AG09309 (cell line): ENCODE data around the gene SLC39A11.
"Not testable (repeated sequence)": the region's sequence is repeated elsewhere in the genome, so short reads cannot be mapped to it uniquely, and the experiment has no call there.

Experiments
- DNase-seq: peaks from one replicate; pipeline ENCODE4 v3.0.0-alpha.2; 2010; ENCODE audit warnings: low read depth
- H3K4me3 ChIP-seq: 2 replicates; pipeline ENCODE4 v1.5.1; 2011; ENCODE audit warnings: mild to moderate bottlenecking, low read depth, low read length, moderate library complexity; ENCODE audit not compliant: control insufficient read depth
- TF ChIP-seq, protein P1 (sequence below): IDR thresholded peaks from 2 replicates; pipeline ENCODE4 v1.5.1; 2011; ENCODE audit warnings: mild to moderate bottlenecking, low read depth, low read length, inconsistent platforms; ENCODE audit not compliant: insufficient read depth, control insufficient read depth; ENCODE audit errors: missing control alignments

Gene SLC39A11

DNA sequence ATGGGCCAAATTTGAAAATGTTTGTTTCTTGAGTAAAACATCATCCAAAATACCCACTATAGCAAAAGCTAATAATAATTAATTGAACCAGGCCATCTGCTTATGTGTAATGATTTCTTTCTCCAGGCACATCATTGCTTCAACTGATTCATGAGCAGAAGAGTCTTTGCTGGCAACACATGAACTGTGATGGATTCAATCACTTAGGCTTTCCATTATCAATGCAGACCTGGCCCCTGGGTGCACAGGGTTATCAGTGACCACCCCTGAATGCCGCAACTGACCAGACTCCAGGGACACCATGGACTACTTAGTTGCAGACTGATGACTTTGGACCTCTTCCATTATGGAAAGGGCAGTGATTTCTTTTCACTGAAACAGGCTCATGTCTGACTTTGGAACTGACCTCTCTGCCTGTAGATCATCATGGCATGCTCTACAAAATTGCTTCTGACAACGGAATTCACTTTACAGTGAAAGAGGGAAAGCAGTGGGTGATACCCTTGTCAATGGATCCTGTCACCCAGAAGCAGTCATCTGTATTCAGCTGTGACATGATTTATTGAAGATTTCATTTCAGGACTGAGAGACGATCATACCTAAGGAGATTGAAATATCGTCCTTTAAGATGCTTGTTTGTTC is 448.8 kb downstream of the SLC39A11 start:
- no peak for DNase-seq
- TF ChIP-seq, protein P1, sequence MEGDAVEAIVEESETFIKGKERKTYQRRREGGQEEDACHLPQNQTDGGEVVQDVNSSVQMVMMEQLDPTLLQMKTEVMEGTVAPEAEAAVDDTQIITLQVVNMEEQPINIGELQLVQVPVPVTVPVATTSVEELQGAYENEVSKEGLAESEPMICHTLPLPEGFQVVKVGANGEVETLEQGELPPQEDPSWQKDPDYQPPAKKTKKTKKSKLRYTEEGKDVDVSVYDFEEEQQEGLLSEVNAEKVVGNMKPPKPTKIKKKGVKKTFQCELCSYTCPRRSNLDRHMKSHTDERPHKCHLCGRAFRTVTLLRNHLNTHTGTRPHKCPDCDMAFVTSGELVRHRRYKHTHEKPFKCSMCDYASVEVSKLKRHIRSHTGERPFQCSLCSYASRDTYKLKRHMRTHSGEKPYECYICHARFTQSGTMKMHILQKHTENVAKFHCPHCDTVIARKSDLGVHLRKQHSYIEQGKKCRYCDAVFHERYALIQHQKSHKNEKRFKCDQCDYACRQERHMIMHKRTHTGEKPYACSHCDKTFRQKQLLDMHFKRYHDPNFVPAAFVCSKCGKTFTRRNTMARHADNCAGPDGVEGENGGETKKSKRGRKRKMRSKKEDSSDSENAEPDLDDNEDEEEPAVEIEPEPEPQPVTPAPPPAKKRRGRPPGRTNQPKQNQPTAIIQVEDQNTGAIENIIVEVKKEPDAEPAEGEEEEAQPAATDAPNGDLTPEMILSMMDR: no peak
- H3K4me3 ChIP-seq: no peak overlapping the region

DNA sequence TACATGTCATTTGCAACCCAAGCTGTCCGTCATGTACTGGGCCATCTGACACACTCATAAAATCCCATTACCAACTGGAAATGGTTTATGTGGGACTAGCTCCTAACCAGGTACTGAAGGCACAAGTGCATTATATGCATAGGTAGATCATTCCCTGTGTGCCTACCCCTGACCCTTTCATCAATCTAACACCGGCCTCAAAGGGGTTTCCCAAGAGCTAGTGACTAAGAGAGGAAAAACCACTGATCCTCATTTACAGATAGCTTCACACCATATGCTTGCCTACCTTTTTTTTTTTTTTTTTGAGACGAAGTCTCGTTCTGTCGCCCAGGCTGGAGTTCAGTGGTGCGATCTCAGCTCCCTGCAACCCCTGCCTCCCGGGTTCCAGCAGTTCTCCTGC is 449.8 kb downstream of the SLC39A11 start:
- DNase-seq: no peak
- TF ChIP-seq, protein P1: no peak
- H3K4me3 ChIP-seq: no peak overlapping the region

DNA sequence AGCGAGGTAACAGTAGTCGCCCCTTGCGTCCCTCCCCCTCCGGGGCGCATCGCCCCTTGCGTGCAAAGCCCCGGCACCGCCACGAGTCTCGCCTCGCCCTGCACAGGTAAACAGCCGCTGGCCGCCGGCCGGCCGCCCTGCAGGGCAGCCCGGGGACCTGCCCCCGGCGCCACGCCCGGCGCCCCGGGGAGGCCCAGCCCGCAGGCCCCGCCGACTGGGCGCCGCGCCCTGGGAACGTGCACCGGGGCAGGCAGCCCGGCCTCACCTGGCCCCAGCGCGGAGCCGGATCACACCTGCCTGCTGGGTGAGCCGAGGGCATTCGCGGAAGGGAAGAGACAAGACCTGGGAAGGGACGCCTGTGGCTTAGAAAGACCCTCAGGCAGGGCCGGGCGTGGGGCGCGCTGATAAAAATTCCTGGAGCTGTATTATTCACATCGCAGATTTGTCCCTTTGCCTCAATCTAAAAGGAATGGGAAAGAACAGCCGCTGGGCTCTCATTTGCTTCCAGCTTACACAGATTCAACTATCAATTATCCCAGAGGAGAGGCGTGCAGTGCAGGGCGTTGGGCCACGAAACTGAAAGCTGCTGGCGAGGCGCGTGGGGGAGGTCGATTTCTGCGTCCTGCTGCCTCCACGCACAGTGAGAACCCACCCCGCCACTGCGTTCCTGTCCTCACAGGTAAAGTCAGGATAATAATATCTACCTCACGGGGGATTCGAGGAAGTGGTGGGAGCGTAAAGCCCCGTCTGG is 451.9 kb downstream of the SLC39A11 start:
- no peak for DNase-seq
- TF ChIP-seq, protein P1: no peak
- no peak overlapping the region for H3K4me3 ChIP-seq

DNA sequence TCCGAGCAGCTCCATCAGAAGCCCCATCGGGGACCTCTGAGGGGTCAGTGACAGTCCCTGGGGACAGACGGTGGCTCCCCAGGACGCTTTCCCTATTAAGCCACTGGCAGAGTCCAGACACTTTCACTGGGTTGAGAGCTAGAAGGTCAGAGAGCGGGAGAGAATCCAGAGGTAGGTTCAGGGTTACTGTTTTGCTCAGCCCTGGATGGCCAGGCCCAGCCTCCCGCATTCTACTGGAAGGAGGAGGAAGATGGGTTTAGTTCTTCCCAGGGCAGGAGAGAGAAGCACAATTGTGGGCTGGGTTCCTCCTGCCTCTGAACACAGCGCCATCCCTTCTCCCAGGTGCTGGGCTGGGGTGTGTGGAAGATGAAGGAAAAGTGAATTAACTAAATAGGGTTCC is 452.8 kb downstream of the SLC39A11 start:
- TF ChIP-seq, protein P1: no peak
- no peak overlapping the region for H3K4me3 ChIP-seq
- no peak for DNase-seq

DNA sequence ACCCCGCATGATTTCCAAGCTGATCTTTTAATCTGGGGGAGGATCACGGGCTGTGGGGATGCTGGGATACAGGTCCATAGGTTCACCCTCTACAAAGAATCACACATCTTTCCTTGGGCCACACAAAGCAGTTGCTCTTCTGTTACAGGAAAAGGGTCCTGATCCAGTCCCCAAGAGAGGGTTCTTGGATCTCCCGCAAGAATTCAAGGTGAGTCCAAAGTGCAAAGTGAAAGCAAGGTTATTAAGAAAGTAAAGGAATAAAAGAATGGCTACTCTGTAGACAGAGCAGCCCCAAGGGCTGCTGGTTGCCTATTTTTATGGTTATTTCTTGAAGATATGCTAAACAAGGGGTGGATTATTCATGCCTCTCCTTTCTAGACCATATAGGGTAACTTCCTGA is 453.6 kb downstream of the SLC39A11 start:
- not testable (repeated sequence) for H3K4me3 ChIP-seq, DNase-seq

DNA sequence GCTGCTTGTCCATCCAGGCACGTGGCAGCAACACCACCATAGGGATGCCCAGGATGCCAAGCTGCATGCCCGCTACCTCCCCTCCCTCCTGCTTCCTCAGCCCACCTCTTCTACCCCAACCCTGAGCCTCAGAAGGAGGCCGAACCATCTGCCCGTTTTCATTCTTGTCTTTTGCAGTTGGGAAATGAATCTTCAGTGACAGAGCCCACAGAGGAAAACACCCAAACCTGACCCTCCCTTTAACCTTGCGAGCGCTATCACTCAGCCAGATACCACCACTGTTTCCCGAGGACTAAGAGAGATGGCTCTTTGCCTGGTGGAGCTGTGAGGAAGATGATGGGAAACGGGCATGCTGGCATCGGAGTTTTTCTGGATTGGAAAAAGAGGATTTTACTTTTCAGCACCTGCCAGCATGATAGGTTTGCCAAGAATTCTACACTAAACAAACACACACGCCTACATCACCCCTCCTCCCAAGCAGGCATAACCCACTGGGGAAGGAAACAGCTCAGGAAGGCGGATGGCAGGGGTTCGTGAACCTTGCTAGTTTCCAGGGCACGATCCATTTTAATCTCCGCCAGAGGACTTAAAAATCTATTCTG is 457.4 kb downstream of the SLC39A11 start:
- TF ChIP-seq, protein P1: no peak
- no peak overlapping the region for H3K4me3 ChIP-seq
- DNase-seq: no peak

DNA sequence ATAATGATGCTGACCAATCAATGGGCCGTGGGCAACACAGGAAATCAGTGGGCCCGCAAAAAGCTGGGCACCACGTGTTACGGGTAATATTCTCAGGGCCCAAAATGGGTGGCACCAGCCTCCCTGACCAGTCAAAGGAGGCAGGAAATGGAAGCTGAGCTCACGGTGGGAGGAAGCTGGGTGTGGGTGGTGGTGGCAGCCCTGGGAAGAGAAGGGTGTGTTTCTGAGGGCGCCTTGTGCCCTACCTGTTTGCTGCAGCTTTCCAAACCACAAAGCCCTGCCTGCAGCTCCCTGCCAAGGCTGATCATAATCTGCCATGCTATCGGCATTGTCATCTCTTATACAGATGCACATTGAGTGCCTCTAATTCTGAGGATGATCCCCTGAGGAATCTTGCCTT is 457.9 kb downstream of the SLC39A11 start:
- TF ChIP-seq, protein P1: no peak
- no peak for DNase-seq

More for the DNA sequence above, 457.9 kb downstream of the SLC39A11 start:
- no peak overlapping the region for H3K4me3 ChIP-seq
